IMR-90 (cell line): ENCODE measurements around the gene TMEM263. TPM values are rescaled to one million over a fixed set of nuclear protein-coding genes. Genes with fewer than 3 reads are reported as not detected.
A peak's percentile ranks its signal among the peaks of the same experiment; 100 is the strongest.

ENCODE experiments used
- ATAC-seq: fragments of 200-7000 bp; cut with Tn5 transposase; 2 replicates; pipeline ENCODE4 v1.9.1; 2020; ENCODE audit warnings: low read depth, mild to moderate bottlenecking, moderate library complexity
- BruUV-seq: library from RNA; stranded (reverse); fragments of 400-500 nt; replicated peaks from 2 replicates; lab custom pipeline; 2021; lab: Mats Ljungman, UMichigan
- CTCF ChIA-PET: fragments of 300-600 bp; formaldehyde crosslinking; extraction: SDS; loops from one replicate; lab custom pipeline; 2021; ENCODE audit warnings: antibody characterized with exemption; lab: Yijun Ruan, JAX
- POLR2A ChIA-PET: fragments of 300-600 bp; sonication (Branson Sonifier 250); formaldehyde crosslinking; loops from one replicate; lab custom pipeline; 2022; ENCODE audit warnings: antibody characterized with exemption; ENCODE audit not compliant: unreplicated experiment; lab: Charles Lee
- DNase-seq: peaks from one replicate; pipeline ENCODE4 v3.0.0; 2013
- H2AFZ ChIP-seq: replicated peaks from 2 replicates; pipeline ENCODE3; 2013; ENCODE audit warnings: low read length, mild to moderate bottlenecking; ENCODE audit not compliant: poor library complexity
- H2AK5ac ChIP-seq: 2 replicates; pipeline ENCODE4 v1.6.1; 2013; ENCODE audit warnings: low read depth, low read length, inconsistent platforms
- H2AK9ac ChIP-seq: replicated peaks from 2 replicates; pipeline ENCODE3; 2013; ENCODE audit warnings: mild to moderate bottlenecking, low read depth, low read length, moderate library complexity; ENCODE audit not compliant: poor library complexity
- H2BK120ac ChIP-seq: 2 replicates; pipeline ENCODE4 v1.6.1; 2013; ENCODE audit warnings: low read depth, low read length, inconsistent platforms
- H2BK15ac ChIP-seq: 3 replicates; pipeline ENCODE4 v1.6.1; 2013; ENCODE audit warnings: low read depth, low read length, inconsistent platforms
- H2BK20ac ChIP-seq: 2 replicates; pipeline ENCODE4 v1.6.1; 2013; ENCODE audit warnings: low read depth, mild to moderate bottlenecking, inconsistent platforms, low read length, moderate library complexity
- H2BK5ac ChIP-seq: 2 replicates; pipeline ENCODE4 v1.6.1; 2013; ENCODE audit warnings: mild to moderate bottlenecking, low read depth, low read length, inconsistent platforms; ENCODE audit not compliant: poor library complexity, severe bottlenecking
- H3K14ac ChIP-seq: replicated peaks from 2 replicates; pipeline ENCODE4 v1.6.1; 2013; ENCODE audit warnings: low read depth, low read length, inconsistent platforms
- H3K18ac ChIP-seq: 2 replicates; pipeline ENCODE4 v1.6.1; 2013; ENCODE audit warnings: low read depth, low read length, control low read depth
- H3K23ac ChIP-seq: 2 replicates; pipeline ENCODE4 v1.6.1; 2013; ENCODE audit warnings: low read depth, low read length, inconsistent platforms
- H3K27ac ChIP-seq: 2 replicates; pipeline ENCODE4 v1.5.1; 2013; ENCODE audit warnings: mild to moderate bottlenecking, control low read depth, low read length; ENCODE audit not compliant: insufficient read depth
- H3K27me3 ChIP-seq: 2 replicates; pipeline ENCODE4 v1.6.1; 2013; ENCODE audit warnings: low read length; ENCODE audit not compliant: control insufficient read depth, insufficient read depth
- H3K36me3 ChIP-seq: 2 replicates; pipeline ENCODE4 v1.6.1; 2013; ENCODE audit warnings: low read length, mixed read lengths; ENCODE audit not compliant: control insufficient read depth, insufficient read depth
- H3K4ac ChIP-seq: 2 replicates; pipeline ENCODE4 v1.6.1; 2013; ENCODE audit warnings: low read depth, low read length, inconsistent platforms
- H3K4me1 ChIP-seq: 2 replicates; pipeline ENCODE4 v1.6.1; 2013; ENCODE audit warnings: low read length, mixed read lengths; ENCODE audit not compliant: control insufficient read depth, insufficient read depth
- H3K4me2 ChIP-seq: 2 replicates; pipeline ENCODE4 v1.6.1; 2013; ENCODE audit warnings: low read depth, mild to moderate bottlenecking, control low read depth, low read length, moderate library complexity
- H3K4me3 ChIP-seq: 2 replicates; pipeline ENCODE4 v1.5.1; 2013; ENCODE audit warnings: low read depth, mild to moderate bottlenecking, control low read depth, low read length, moderate library complexity; ENCODE audit not compliant: insufficient read depth
- H3K56ac ChIP-seq: 2 replicates; pipeline ENCODE4 v1.6.1; 2013; ENCODE audit warnings: low read length, inconsistent platforms; ENCODE audit not compliant: insufficient read depth; ENCODE audit errors: extremely low read depth
- H3K79me1 ChIP-seq, 2 experiments: 2 replicates each; pipeline ENCODE4 v1.6.1; 2013; ENCODE audit warnings: low read length in 2 of 2, inconsistent platforms in 1 of 2, low read depth in 1 of 2
- H3K9ac ChIP-seq: 2 replicates; pipeline ENCODE4 v1.6.1; 2013; ENCODE audit warnings: low read depth, low read length, control low read depth
- H3K9me1 ChIP-seq: 2 replicates; pipeline ENCODE4 v1.6.1; 2013; ENCODE audit warnings: low read length, inconsistent platforms; ENCODE audit not compliant: insufficient read depth
- H3K9me3 ChIP-seq: 2 replicates; pipeline ENCODE4 v1.6.1; 2013; ENCODE audit warnings: low read length; ENCODE audit not compliant: control insufficient read depth, insufficient read depth
- H4K20me1 ChIP-seq: 2 replicates; pipeline ENCODE4 v1.6.1; 2013; ENCODE audit warnings: low read length, inconsistent platforms; ENCODE audit not compliant: insufficient read depth
- H4K5ac ChIP-seq: 2 replicates; pipeline ENCODE4 v1.6.1; 2013; ENCODE audit warnings: mild to moderate bottlenecking, low read depth, low read length, control low read depth
- H4K8ac ChIP-seq, 2 experiments: 2 replicates each; pipeline ENCODE4 v1.6.1; 2013; ENCODE audit warnings: low read depth in 2 of 2, low read length in 2 of 2, control low read depth in 1 of 2, inconsistent platforms in 1 of 2
- H4K91ac ChIP-seq: 2 replicates; pipeline ENCODE4 v1.6.1; 2013; ENCODE audit warnings: low read depth, low read length, inconsistent platforms; ENCODE audit not compliant: insufficient read depth
- CEBPB ChIP-seq: IDR thresholded peaks from 2 replicates; pipeline ENCODE4 v1.6.1; 2012; ENCODE audit warnings: low read depth, low read length, improper control_type of control experiment
- CHD1 ChIP-seq: IDR thresholded peaks from 2 replicates; pipeline ENCODE4 v1.6.1; 2012; ENCODE audit warnings: low read depth, low read length, improper control_type of control experiment
- CTCF ChIP-seq: conservative IDR thresholded peaks from 2 replicates; pipeline ENCODE4 v1.5.1; 2012; ENCODE audit warnings: mild to moderate bottlenecking, low read depth, low read length, improper control_type of control experiment
- FOS ChIP-seq: fragments of 150-350 bp; IDR thresholded peaks from 2 replicates; pipeline ENCODE4 v1.6.1; 2016; ENCODE audit warnings: low read depth, low read length
- MAFK ChIP-seq: IDR thresholded peaks from 2 replicates; pipeline ENCODE4 v1.6.1; 2012; ENCODE audit warnings: low read depth, low read length, improper control_type of control experiment
- MAZ ChIP-seq: IDR thresholded peaks from 2 replicates; pipeline ENCODE4 v1.6.1; 2012; ENCODE audit warnings: low read depth, mild to moderate bottlenecking, low read length, improper control_type of control experiment, moderate library complexity, borderline replicate concordance
- MXI1 ChIP-seq: IDR thresholded peaks from 2 replicates; pipeline ENCODE4 v1.6.1; 2012; ENCODE audit warnings: low read depth, mild to moderate bottlenecking, low read length, moderate library complexity, borderline replicate concordance
- NFE2L2 ChIP-seq: fragments of 150-350 bp; IDR thresholded peaks from 2 replicates; pipeline ENCODE4 v1.6.1; 2016; ENCODE audit warnings: low read depth, mild to moderate bottlenecking, low read length
- POLR2A ChIP-seq: IDR thresholded peaks from 2 replicates; pipeline ENCODE4 v1.6.1; 2012; ENCODE audit warnings: mild to moderate bottlenecking, low read depth, low read length
- RAD21 ChIP-seq: IDR thresholded peaks from 2 replicates; pipeline ENCODE4 v1.6.1; 2012; ENCODE audit warnings: low read length, improper control_type of control experiment
- RCOR1 ChIP-seq: IDR thresholded peaks from 2 replicates; pipeline ENCODE4 v1.6.1; 2012; ENCODE audit warnings: mild to moderate bottlenecking, low read length, improper control_type of control experiment; ENCODE audit not compliant: insufficient replicate concordance
- RFX5 ChIP-seq: IDR thresholded peaks from 2 replicates; pipeline ENCODE4 v1.8.0; 2012; ENCODE audit warnings: low read depth, mild to moderate bottlenecking, low read length, moderate library complexity
- SMC3 ChIP-seq: fragments of 150-350 bp; IDR thresholded peaks from 2 replicates; pipeline ENCODE4 v1.6.1; 2016; ENCODE audit warnings: low read depth, mild to moderate bottlenecking, antibody characterized with exemption, low read length, moderate library complexity
- WGBS, 2 experiments: methylation state at CpG; one replicate each; pipeline versions ENCODE4 v1.1.5 to v1.1.7; 2013; ENCODE audit warnings: missing lambda C conversion rate in 2 of 2; ENCODE audit not compliant: insufficient read length in 1 of 2; ENCODE audit errors: extremely low coverage in 2 of 2; 5-methylcytosine and 5-hydroxymethylcytosine counted together
- dilution Hi-C: fragments of 300-500 bp; cut with HindIII; formaldehyde crosslinking; loops from one replicate; pipeline ENCODE4 v1.14.3; 2018; ENCODE audit warnings: low sequenced_read_pairs; ENCODE audit not compliant: unreplicated experiment
- in situ Hi-C: fragments of 300-500 bp; cut with MboI; formaldehyde crosslinking; loops from 3 replicates; pipeline ENCODE4 v1.14.3; 2019; ENCODE audit warnings: low sequenced_read_pairs, inconsistent platforms, mixed read lengths
- intact Hi-C: fragments of 100-400 bp; cut with micrococcal nuclease; formaldehyde crosslinking; loops from 2 replicates; pipeline ENCODE4 v1.10.0; 2022
- polyA plus RNA-seq, 3 experiments: library from polyadenylated mRNA; depleted of rRNA; stranded (reverse); fragments of >200 nt; gene quantifications; 2 replicates each; pipeline ENCODE4 v1.2.3, GENCODE V29; 2012; ENCODE audit warnings: low replicate concordance in 1 of 3
- total RNA-seq: library from RNA; depleted of rRNA; stranded (reverse); fragments of >200 nt; gene quantifications from 2 replicates; pipeline ENCODE4 v1.2.3, GENCODE V29; 2012
- TF ChIP-seq, protein P1 (sequence below): fragments of 150-350 bp; IDR thresholded peaks from 2 replicates; pipeline ENCODE4 v1.6.1; 2017; ENCODE audit warnings: mild to moderate bottlenecking, antibody characterized with exemption, low read length, low read depth
- TF ChIP-seq, protein P2 (sequence below): fragments of 150-350 bp; IDR thresholded peaks from 2 replicates; pipeline ENCODE4 v1.6.1; 2016; ENCODE audit warnings: low read depth, mild to moderate bottlenecking, low read length, moderate library complexity, borderline replicate concordance

The TMEM263 gene
- total and polyA plus RNA-seq, 2 of the 4 experiments (the other 2 are of a cell fraction): 47.9 to 99.7 TPM

DNA sequence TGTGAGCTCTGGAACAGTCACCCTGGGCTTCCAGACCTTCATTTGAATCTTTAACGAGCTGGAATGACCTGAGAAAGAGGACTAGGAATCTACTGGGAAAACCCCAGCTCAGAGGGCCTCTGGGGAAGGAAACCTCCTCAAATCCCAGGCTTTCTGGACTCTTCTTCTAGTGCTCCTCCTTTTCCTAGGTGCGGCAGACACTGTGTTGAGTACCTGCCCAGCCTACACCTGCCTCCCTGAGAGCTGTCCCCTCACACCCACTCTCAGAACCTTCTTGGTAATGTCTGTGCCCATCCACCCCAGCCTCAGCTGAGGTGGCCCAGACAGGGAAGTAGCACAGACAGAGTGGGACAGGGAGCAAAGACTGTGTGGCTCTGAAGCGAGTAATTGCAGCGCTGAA is 47.9 kb upstream of the TMEM263 start:
- CTCF ChIA-PET: no interaction called here

More for the DNA sequence above, 47.9 kb upstream of the TMEM263 start:
- Histone ChIP-seq H3K9me3 (no peaks in the 10 kb centered on the region), H2AK9ac (no peak overlapping the region), H4K91ac (no peak overlapping the region), H3K27ac (no peak overlapping the region), H2AFZ (peak overlapping the region; percentile 36), H3K9me1 (no peaks in the 10 kb centered on the region; the same call in 1 of the 2 replicates), H3K56ac (no peak overlapping the region), H2BK20ac (no peak overlapping the region), H3K79me1 (no peaks in the 10 kb centered on the region), H4K8ac (no peak overlapping the region), H4K5ac (no peak overlapping the region), H4K20me1 (no peaks in the 10 kb centered on the region), H3K9ac (no peak overlapping the region), H2AK5ac (no peak overlapping the region), H3K14ac (no peak overlapping the region), H3K4me3 (no peak overlapping the region), H2BK15ac (no peak overlapping the region), H3K18ac (no peak overlapping the region), H3K27me3 (peaks cover 2% of the 10 kb centered on the region; the same call in 1 of the 2 replicates), H3K4me1 (no peaks in the 10 kb centered on the region), H3K4ac (no peak overlapping the region), H2BK120ac (no peak overlapping the region), H3K4me2 (no peak overlapping the region), H3K23ac (no peak overlapping the region), H2BK5ac (no peak overlapping the region), H3K36me3 (no peaks in the 10 kb centered on the region)
- POLR2A ChIA-PET: interaction anchor here (0.6 kb wide), 1 partner anchor 33 kb away, joined by 5 read pairs; no protein-coding TSS in a partner anchor
- intact Hi-C loops: no loop called here
- 50% methylated on average over 1 of the region's 4 CpGs; no CpG with 5 or more reads in 1 of the 2 experiments for WGBS, 2 experiments
- dilution Hi-C loops: loop anchor here (25.0 kb wide), 1 partner anchor 521 kb away; no protein-coding TSS in a partner anchor
- BruUV-seq: no TSS peak
- TF ChIP-seq SMC3 (no peak), NFE2L2 (no peak), RAD21 (no peak), CEBPB (no peak), RFX5 (no peak), CTCF (no peak), MXI1 (no peak), FOS (no peak), POLR2A (no peak), RCOR1 (no peak), MAFK (no peak), MAZ (no peak), CHD1 (no peak)
- TF ChIP-seq, protein P1, sequence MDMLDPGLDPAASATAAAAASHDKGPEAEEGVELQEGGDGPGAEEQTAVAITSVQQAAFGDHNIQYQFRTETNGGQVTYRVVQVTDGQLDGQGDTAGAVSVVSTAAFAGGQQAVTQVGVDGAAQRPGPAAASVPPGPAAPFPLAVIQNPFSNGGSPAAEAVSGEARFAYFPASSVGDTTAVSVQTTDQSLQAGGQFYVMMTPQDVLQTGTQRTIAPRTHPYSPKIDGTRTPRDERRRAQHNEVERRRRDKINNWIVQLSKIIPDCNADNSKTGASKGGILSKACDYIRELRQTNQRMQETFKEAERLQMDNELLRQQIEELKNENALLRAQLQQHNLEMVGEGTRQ: no peak
- TF ChIP-seq, protein P2, sequence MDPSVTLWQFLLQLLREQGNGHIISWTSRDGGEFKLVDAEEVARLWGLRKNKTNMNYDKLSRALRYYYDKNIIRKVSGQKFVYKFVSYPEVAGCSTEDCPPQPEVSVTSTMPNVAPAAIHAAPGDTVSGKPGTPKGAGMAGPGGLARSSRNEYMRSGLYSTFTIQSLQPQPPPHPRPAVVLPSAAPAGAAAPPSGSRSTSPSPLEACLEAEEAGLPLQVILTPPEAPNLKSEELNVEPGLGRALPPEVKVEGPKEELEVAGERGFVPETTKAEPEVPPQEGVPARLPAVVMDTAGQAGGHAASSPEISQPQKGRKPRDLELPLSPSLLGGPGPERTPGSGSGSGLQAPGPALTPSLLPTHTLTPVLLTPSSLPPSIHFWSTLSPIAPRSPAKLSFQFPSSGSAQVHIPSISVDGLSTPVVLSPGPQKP: no peak
- ATAC-seq: no peak
- in situ Hi-C loops: no loop called here
- no peak for DNase-seq
